Tibial nerve (tissue), 4 donors: ENCODE measurements around the gene PRDM13. TPM values are rescaled to one million over a fixed set of nuclear protein-coding genes. Genes with fewer than 3 reads are reported as not detected.
"Not testable (repeated sequence)": the region's sequence is repeated elsewhere in the genome, so short reads cannot be mapped to it uniquely, and the experiment has no call there.

ENCODE experiments used
- DNase-seq, 2 donors: peaks; one replicate each; pipeline ENCODE4 v3.0.0-alpha.2; 2019; ENCODE audit warnings: low spot score in 2 of 2
- H3K27ac ChIP-seq, 4 donors: fragments of 200-600 bp; sonication (generic) in 3 of 4; one replicate each; pipeline ENCODE4 v1.5.1; 2017 to 2019; ENCODE audit warnings: mild to moderate bottlenecking in 1 of 4
- H3K27me3 ChIP-seq, 2 donors: fragments of 200-600 bp; sonication (generic) in 1 of 2; one replicate each; pipeline versions ENCODE4 v1.5.1 to v1.6.0; 2017 to 2019
- H3K36me3 ChIP-seq, 3 donors: fragments of 200-600 bp; sonication (generic); one replicate each; pipeline ENCODE4 v1.5.1; 2018 to 2019
- H3K4me1 ChIP-seq, 4 donors: fragments of 200-600 bp; sonication (generic) in 3 of 4; one replicate each; pipeline ENCODE4 v1.5.1; 2017 to 2019
- H3K4me3 ChIP-seq, 4 donors: fragments of 200-600 bp; sonication (generic) in 3 of 4; one replicate each; pipeline ENCODE4 v1.5.1; 2017 to 2019; ENCODE audit warnings: mild to moderate bottlenecking in 1 of 4, moderate library complexity in 1 of 4
- H3K9me3 ChIP-seq, 4 donors: fragments of 200-600 bp; sonication (generic) in 3 of 4; one replicate each; pipeline ENCODE4 v1.5.1; 2017 to 2019
- CTCF ChIP-seq, 5 experiments: fragments of 200-600 bp in 3 of 5; fragments of 450-650 bp in 2 of 5; sonication (generic) in 3 of 5; IDR thresholded peaks; one replicate each; pipeline ENCODE4 v1.5.1; 2016 to 2019; ENCODE audit warnings: antibody characterized with exemption in 5 of 5, mild to moderate bottlenecking in 3 of 5, moderate library complexity in 2 of 5
- EP300 ChIP-seq, 2 donors: sonication (generic); formaldehyde crosslinking; IDR thresholded peaks; one replicate each; pipeline ENCODE4 v1.6.1; 2017; ENCODE audit warnings: antibody characterized with exemption in 2 of 2, mild to moderate bottlenecking in 1 of 2
- POLR2A ChIP-seq, 2 donors: fragments of 450-650 bp; IDR thresholded peaks; one replicate each; pipeline ENCODE4 v1.6.1; 2017; ENCODE audit warnings: antibody characterized with exemption in 2 of 2, mild to moderate bottlenecking in 2 of 2, moderate library complexity in 2 of 2
- WGBS, 2 donors: methylation state at CpG; one replicate each; pipeline ENCODE4 v1.1.5; 2018; 5-methylcytosine and 5-hydroxymethylcytosine counted together
- total RNA-seq, 4 donors: library from RNA; depleted of rRNA; stranded (reverse); fragments of >200 nt; gene quantifications; one replicate each; pipeline ENCODE4 v1.1.0, GENCODE V29; 2016

Gene PRDM13
- total RNA-seq, 4 donors from 2014 or later: not detected

- H3K27me3 ChIP-seq: peaks cover 15 to 87% of the 10 kb centered on the region in 2 donors
- H3K4me3 ChIP-seq: peak overlapping the region in 1 of 4 donors; percentile 11
- DNase-seq: no peak
- no peak for TF ChIP-seq POLR2A (IDR thresholded peaks at IDR 0.05)
- TF ChIP-seq EP300 (IDR thresholded peaks at IDR 0.05): peak in 1 of 2 donors; percentile 5
- no peak for TF ChIP-seq CTCF (IDR thresholded peaks at IDR 0.05)
- H3K4me1 ChIP-seq: peaks cover 0 to 45% (median 23%) of the 10 kb centered on the region in 4 donors
- H3K9me3 ChIP-seq: peaks cover 0 to 18% (median 2%) of the 10 kb centered on the region in 4 donors
- WGBS, 2 donors: 6 to 10% methylated on average over 39 to 55 of the region's 63 CpGs
- H3K27ac ChIP-seq: no peak overlapping the region
- H3K36me3 ChIP-seq: no peaks in the 10 kb centered on the region
These were observed 15.6 kb upstream of the PRDM13 start for GRCh38 chr6:99590728-99591672.

GRCh38 chr6:99591673-99592364 is 14.8 kb upstream of the PRDM13 start:
- H3K9me3 ChIP-seq: peaks cover 0 to 19% (median 2%) of the 10 kb centered on the region in 4 donors
- H3K36me3 ChIP-seq: no peaks in the 10 kb centered on the region
- H3K27me3 ChIP-seq: peaks cover 15 to 95% of the 10 kb centered on the region in 2 donors
- no peak for DNase-seq
- 24 to 28% methylated on average over 6 of the region's 6 CpGs for WGBS, 2 donors
- peaks cover 0 to 45% (median 23%) of the 10 kb centered on the region in 4 donors for H3K4me1 ChIP-seq
- H3K4me3 ChIP-seq: no peak overlapping the region
- TF ChIP-seq CTCF (IDR thresholded peaks at IDR 0.05) (no peak), EP300 (IDR thresholded peaks at IDR 0.05) (peak in 1 of 2 donors; percentile 4)
- H3K27ac ChIP-seq: no peak overlapping the region

GRCh38 chr6:99592900-99593299 is 13.7 kb upstream of the PRDM13 start:
- DNase-seq: no peak
- Histone ChIP-seq H3K36me3 (no peaks in the 10 kb centered on the region), H3K27me3 (peaks cover 15 to 100% of the 10 kb centered on the region in 2 donors), H3K4me3 (no peak overlapping the region), H3K27ac (no peak overlapping the region), H3K9me3 (peaks cover 0 to 19% (median 2%) of the 10 kb centered on the region in 4 donors), H3K4me1 (peaks cover 0 to 45% (median 23%) of the 10 kb centered on the region in 4 donors)
- WGBS, 2 donors: 24 to 45% methylated on average over 1 of the region's 1 CpG
- TF ChIP-seq CTCF (IDR thresholded peaks at IDR 0.05): no peak
- TF ChIP-seq POLR2A (IDR thresholded peaks at IDR 0.05): no peak
- TF ChIP-seq EP300 (IDR thresholded peaks at IDR 0.05): peak in 1 of 2 donors; percentile 79

GRCh38 chr6:99594696-99595095 is 11.9 kb upstream of the PRDM13 start:
- WGBS, 2 donors: 78 to 81% methylated on average over 8 of the region's 8 CpGs

GRCh38 chr6:99602520-99603420 is 3.9 kb upstream of the PRDM13 start:
- TF ChIP-seq EP300 (IDR thresholded peaks at IDR 0.05): no peak
- TF ChIP-seq CTCF (IDR thresholded peaks at IDR 0.05): no peak
- no peak for TF ChIP-seq POLR2A (IDR thresholded peaks at IDR 0.05)
- Histone ChIP-seq H3K4me1 (peaks cover 0 to 52% (median 22%) of the 10 kb centered on the region in 4 donors), H3K36me3 (no peaks in the 10 kb centered on the region), H3K4me3 (peak overlapping the region in 3 of 4 donors; percentile 16 to 37 (median 35)), H3K9me3 (no peaks in the 10 kb centered on the region), H3K27me3 (peaks cover 2 to 100% of the 10 kb centered on the region in 2 donors), H3K27ac (no peak overlapping the region)
- WGBS, 2 donors: 7 to 10% methylated on average over 25 to 53 of the region's 54 CpGs
- no peak for DNase-seq

More at GRCh38 chr6:99594696-99595095, 11.9 kb upstream of the PRDM13 start:
- H3K27ac ChIP-seq, DNase-seq, H3K36me3 ChIP-seq, H3K4me3 ChIP-seq: not testable (repeated sequence)
- Histone ChIP-seq H3K27me3 (peaks cover 12 to 100% of the 10 kb centered on the region in 2 donors), H3K9me3 (peaks cover 0 to 19% (median 2%) of the 10 kb centered on the region in 4 donors), H3K4me1 (peaks cover 0 to 30% (median 9%) of the 10 kb centered on the region in 4 donors)
